ENCODE results near the gene RABL3.

DNA sequence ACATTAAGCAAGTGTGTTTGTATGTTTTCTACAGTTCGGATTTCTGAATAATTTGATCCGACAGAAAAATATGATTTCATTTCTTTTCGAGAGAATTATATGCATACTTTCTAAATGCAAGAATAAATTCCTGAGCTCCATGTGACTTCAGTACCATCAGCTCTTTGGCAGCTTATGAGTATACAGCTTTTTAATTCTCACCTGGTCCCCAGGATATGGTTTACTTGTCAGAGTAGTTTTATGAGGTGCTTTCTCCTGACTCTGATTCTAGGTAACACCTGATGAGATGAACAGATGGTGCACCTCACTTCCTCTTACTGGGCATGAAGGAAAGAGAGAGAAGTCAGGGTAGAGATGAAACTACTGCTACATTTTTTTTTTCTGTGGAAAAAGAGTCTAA lies 63.3 kb downstream of the RABL3 start:
- TF ChIP-seq, protein P1, sequence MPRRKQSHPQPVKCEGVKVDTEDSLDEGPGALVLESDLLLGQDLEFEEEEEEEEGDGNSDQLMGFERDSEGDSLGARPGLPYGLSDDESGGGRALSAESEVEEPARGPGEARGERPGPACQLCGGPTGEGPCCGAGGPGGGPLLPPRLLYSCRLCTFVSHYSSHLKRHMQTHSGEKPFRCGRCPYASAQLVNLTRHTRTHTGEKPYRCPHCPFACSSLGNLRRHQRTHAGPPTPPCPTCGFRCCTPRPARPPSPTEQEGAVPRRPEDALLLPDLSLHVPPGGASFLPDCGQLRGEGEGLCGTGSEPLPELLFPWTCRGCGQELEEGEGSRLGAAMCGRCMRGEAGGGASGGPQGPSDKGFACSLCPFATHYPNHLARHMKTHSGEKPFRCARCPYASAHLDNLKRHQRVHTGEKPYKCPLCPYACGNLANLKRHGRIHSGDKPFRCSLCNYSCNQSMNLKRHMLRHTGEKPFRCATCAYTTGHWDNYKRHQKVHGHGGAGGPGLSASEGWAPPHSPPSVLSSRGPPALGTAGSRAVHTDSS (CRISPR knock-in tag; conservative IDR thresholded peaks at IDR 0.05): no peak
- TF ChIP-seq EHMT2 (IDR thresholded peaks at IDR 0.05; ENCODE audit: borderline replicate concordance, low read depth, low read length) (no peak), SUZ12 (IDR thresholded peaks at IDR 0.05; ENCODE audit: low read depth, low read length) (no peak), PTBP1 (IDR thresholded peaks at IDR 0.05; ENCODE audit: low read depth, low read length, poor library complexity, severe bottlenecking) (no peak), POLR2A (IDR thresholded peaks at IDR 0.05; ENCODE audit: insufficient read depth in 1 of 2, low read depth in 2 of 2, low read length in 2 of 2) (no peak; a peak in 1 of 4 replicates), MTF1 (CRISPR knock-in tag; IDR thresholded peaks at IDR 0.05) (no peak)
- TF ChIP-seq, protein P2, sequence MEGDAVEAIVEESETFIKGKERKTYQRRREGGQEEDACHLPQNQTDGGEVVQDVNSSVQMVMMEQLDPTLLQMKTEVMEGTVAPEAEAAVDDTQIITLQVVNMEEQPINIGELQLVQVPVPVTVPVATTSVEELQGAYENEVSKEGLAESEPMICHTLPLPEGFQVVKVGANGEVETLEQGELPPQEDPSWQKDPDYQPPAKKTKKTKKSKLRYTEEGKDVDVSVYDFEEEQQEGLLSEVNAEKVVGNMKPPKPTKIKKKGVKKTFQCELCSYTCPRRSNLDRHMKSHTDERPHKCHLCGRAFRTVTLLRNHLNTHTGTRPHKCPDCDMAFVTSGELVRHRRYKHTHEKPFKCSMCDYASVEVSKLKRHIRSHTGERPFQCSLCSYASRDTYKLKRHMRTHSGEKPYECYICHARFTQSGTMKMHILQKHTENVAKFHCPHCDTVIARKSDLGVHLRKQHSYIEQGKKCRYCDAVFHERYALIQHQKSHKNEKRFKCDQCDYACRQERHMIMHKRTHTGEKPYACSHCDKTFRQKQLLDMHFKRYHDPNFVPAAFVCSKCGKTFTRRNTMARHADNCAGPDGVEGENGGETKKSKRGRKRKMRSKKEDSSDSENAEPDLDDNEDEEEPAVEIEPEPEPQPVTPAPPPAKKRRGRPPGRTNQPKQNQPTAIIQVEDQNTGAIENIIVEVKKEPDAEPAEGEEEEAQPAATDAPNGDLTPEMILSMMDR (CRISPR knock-in tag; IDR thresholded peaks at IDR 0.05): no peak
- TF ChIP-seq, protein P3, sequence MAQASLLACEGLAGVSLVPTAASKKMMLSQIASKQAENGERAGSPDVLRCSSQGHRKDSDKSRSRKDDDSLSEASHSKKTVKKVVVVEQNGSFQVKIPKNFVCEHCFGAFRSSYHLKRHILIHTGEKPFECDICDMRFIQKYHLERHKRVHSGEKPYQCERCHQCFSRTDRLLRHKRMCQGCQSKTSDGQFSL (CRISPR knock-in tag; IDR thresholded peaks at IDR 0.05): no peak

Measured in HepG2 (cell line).